Bronchial epithelial cell (primary cell): Measurements from ENCODE around the gene TMEM143. TPM values are rescaled to one million over a fixed set of nuclear protein-coding genes. Genes with fewer than 3 reads are reported as not detected.

Experiments used
- DNase-seq: peaks from one replicate; pipeline ENCODE4 v3.0.0-alpha.2; 2010; ENCODE audit warnings: low read depth
- FAIRE-seq: peaks from 2 replicates; lab custom pipeline; 2011; peaks lifted over from hg19 to GRCh38; lab: Jason Lieb, UNC
- H3K27me3 ChIP-seq: 2 replicates; pipeline ENCODE4 v1.5.1; 2011; ENCODE audit warnings: low read length; ENCODE audit not compliant: control insufficient read depth, insufficient read depth
- H3K36me3 ChIP-seq: 2 replicates; pipeline ENCODE4 v1.5.1; 2011; ENCODE audit warnings: low read length; ENCODE audit not compliant: control insufficient read depth, insufficient read depth
- H3K4me3 ChIP-seq: 2 replicates; pipeline ENCODE4 v1.5.1; 2011; ENCODE audit warnings: mild to moderate bottlenecking, low read depth, low read length, control low read depth
- total RNA-seq: library from RNA; depleted of rRNA; stranded (reverse); fragments of >200 nt; gene quantifications from 2 replicates; pipeline ENCODE4 v1.2.1, GENCODE V29; 2014
- TF ChIP-seq, protein P1 (sequence below): IDR thresholded peaks from 2 replicates; pipeline ENCODE4 v1.5.1; 2011; ENCODE audit warnings: mild to moderate bottlenecking, moderate library complexity, low read length, control low read depth, inconsistent platforms; ENCODE audit not compliant: insufficient read depth, severe bottlenecking

Gene TMEM143
- total RNA-seq, 1 donor from 2014 or later: 0.79 TPM

DNA sequence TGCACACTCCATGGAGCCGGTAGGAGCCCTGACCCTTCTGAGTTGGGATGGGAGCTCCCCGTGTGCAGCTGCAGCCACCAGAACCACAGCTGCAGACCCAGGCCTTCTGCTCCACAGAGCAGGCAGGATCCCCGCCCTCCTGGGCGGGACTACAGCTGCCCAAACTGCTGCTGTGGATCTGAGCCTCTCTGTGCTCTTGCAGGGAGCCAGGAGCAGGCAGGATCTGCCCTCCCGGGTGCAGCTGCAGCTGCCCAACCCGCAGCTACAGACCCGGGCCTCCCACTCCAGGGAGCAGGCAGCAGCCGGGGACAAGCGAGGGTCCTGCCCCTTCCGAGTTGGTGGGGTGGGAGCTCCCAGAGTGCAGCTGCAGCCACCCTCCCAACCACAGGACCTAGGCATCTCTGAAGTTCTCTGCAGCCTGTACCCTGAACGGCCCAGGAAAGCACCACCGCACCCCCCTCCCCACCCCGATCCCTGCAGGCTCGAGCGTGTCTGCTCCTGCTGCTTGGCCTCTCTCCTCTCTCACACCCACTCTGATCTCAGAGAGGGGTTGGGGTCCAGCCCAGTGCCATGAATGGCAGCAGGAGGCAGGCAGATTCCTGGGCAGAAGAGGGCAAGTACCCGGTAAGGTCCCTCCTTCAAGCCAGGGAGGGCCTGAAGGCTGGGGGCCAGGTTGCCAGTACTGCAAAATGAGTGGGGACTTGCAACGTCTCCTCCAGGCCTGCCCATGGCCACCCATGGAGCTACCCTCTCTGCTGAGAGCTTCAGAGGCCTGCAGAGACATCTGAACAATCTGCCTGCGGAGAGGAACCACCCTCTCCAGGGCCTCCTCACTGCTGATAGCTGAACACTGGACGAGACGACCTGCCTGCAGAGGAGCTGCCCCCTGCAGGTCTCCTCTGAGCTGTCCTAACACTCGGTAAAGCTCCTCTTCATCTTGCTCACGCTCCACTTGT lies 54.8 kb downstream of the TMEM143 start:
- FAIRE-seq (no peak), DNase-seq (peak; percentile 30)
- TF ChIP-seq, protein P1, sequence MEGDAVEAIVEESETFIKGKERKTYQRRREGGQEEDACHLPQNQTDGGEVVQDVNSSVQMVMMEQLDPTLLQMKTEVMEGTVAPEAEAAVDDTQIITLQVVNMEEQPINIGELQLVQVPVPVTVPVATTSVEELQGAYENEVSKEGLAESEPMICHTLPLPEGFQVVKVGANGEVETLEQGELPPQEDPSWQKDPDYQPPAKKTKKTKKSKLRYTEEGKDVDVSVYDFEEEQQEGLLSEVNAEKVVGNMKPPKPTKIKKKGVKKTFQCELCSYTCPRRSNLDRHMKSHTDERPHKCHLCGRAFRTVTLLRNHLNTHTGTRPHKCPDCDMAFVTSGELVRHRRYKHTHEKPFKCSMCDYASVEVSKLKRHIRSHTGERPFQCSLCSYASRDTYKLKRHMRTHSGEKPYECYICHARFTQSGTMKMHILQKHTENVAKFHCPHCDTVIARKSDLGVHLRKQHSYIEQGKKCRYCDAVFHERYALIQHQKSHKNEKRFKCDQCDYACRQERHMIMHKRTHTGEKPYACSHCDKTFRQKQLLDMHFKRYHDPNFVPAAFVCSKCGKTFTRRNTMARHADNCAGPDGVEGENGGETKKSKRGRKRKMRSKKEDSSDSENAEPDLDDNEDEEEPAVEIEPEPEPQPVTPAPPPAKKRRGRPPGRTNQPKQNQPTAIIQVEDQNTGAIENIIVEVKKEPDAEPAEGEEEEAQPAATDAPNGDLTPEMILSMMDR: peak; percentile 60
- H3K27me3 ChIP-seq: no peaks in the 10 kb centered on the region
- no peak overlapping the region for H3K4me3 ChIP-seq
- H3K36me3 ChIP-seq: no peaks in the 10 kb centered on the region

DNA sequence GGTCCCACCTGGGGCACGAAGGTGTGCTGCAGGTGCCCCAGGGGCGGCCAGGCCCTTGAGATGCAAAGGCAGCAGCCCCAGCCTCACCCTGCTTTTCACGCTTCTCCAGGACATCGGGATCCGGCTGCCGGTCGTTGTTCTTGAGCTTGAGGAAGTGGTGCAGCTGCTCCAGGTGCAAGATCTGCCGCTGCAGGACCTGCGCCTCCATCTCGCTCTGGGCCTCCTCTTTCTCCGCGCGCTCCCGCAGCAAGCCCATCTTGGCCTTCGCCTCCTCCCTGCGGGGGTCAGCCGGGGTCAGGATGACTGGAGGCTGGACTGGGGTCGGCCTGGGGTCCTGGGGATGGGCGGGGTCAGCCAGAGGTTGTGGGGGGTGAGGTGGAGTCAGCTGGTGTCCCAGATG lies 59.9 kb downstream of the TMEM143 start:
- no peaks in the 10 kb centered on the region for H3K27me3 ChIP-seq
- no peaks in the 10 kb centered on the region for H3K36me3 ChIP-seq
- no peak overlapping the region for H3K4me3 ChIP-seq
- TF ChIP-seq, protein P1: no peak
- no peak for DNase-seq
- no peak for FAIRE-seq

DNA sequence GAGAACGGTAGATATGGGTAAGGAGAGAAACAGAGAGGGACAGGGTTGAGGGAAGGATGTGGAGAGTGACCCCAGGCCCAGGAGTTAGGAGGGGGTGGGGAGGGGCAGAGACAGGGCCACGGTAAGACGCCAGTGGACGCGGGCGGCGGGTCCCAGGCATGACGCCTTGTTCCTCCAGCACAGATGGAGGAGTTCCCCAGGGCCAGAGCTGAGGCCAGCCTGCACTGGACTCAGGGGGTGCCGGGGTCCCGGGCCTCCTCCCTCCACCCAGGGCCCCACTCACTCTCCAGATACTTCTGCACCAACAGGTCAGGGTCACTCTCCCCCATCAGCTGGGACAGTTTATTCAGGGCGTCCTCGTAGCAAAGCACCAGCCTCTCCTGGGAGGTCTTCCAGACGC lies 60.4 kb downstream of the TMEM143 start:
- Histone ChIP-seq H3K4me3 (no peak overlapping the region), H3K36me3 (no peaks in the 10 kb centered on the region), H3K27me3 (no peaks in the 10 kb centered on the region)
- TF ChIP-seq, protein P1: no peak
- DNase-seq (no peak), FAIRE-seq (no peak)

DNA sequence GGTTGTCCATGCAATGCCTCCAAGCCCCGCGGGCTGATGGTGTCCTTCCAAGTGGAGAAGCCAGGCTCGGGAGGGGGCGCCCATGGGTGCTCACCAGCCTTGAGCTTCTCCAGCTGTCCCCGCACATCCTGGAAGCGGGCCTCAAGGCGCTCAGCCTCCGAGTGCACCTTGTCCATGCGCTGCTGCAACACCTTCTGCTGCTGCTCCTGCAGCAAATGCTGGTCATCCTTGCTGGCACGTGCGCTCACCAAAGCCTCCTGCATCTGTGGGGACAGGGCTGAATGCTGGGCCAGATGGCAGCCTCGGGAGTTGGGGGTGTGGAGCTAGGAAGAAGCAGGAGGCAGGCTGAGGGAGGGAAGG lies 61.2 kb downstream of the TMEM143 start:
- H3K4me3 ChIP-seq: no peak overlapping the region
- DNase-seq (no peak), FAIRE-seq (no peak)
- TF ChIP-seq, protein P1: no peak
- H3K36me3 ChIP-seq: no peaks in the 10 kb centered on the region
- no peaks in the 10 kb centered on the region for H3K27me3 ChIP-seq

DNA sequence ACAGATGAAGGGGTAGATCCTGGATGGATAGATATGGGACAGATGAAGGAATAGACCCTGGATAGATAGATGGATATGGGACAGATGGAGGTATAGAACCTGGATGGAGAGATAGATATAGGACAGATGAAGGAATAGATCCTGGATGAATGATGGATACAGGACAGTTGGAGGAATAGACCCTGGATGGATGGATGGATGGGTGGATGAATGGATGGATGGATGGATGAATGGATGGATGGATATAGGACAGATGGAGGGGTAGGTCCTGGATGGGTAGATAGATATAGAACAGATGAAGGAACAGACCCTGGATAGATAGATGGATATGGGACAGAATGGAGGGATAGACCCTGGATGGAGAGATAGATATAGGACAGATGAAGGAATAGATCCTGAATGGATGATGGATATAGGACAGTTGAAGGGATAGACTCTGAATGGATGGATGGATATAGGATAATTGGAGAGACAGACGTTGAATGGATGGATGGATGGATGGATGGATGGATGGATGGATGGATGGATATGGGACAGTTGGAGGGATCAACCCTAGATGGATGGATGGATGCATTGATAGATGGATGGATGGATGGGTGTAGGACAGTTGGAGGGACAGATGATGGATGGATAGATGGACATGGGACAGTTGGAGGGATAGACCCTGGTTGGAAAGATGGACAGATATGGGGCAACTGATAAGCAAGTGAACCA lies 61.7 kb downstream of the TMEM143 start:
- FAIRE-seq (peak; percentile 40), DNase-seq (no peak)
- TF ChIP-seq, protein P1: no peak
- Histone ChIP-seq H3K36me3 (no peaks in the 10 kb centered on the region), H3K4me3 (no peak overlapping the region), H3K27me3 (no peaks in the 10 kb centered on the region)
